Tibial nerve (tissue), 4 donors: ENCODE measurements around the gene SRP54. TPM values are rescaled to one million over a fixed set of nuclear protein-coding genes. Genes with fewer than 3 reads are reported as not detected.
"Not testable (repeated sequence)": the region's sequence is repeated elsewhere in the genome, so short reads cannot be mapped to it uniquely, and the experiment has no call there.

Experiments
- DNase-seq, 2 donors: peaks; one replicate each; pipeline ENCODE4 v3.0.0-alpha.2; 2019; ENCODE audit warnings: low spot score in 2 of 2
- H3K27ac ChIP-seq, 4 donors: fragments of 200-600 bp; sonication (generic) in 3 of 4; one replicate each; pipeline ENCODE4 v1.5.1; 2017 to 2019; ENCODE audit warnings: mild to moderate bottlenecking in 1 of 4
- H3K27me3 ChIP-seq, 2 donors: fragments of 200-600 bp; sonication (generic) in 1 of 2; one replicate each; pipeline versions ENCODE4 v1.5.1 to v1.6.0; 2017 to 2019
- H3K36me3 ChIP-seq, 3 donors: fragments of 200-600 bp; sonication (generic); one replicate each; pipeline ENCODE4 v1.5.1; 2018 to 2019
- H3K4me1 ChIP-seq, 4 donors: fragments of 200-600 bp; sonication (generic) in 3 of 4; one replicate each; pipeline ENCODE4 v1.5.1; 2017 to 2019
- H3K4me3 ChIP-seq, 4 donors: fragments of 200-600 bp; sonication (generic) in 3 of 4; one replicate each; pipeline ENCODE4 v1.5.1; 2017 to 2019; ENCODE audit warnings: mild to moderate bottlenecking in 1 of 4, moderate library complexity in 1 of 4
- H3K9me3 ChIP-seq, 4 donors: fragments of 200-600 bp; sonication (generic) in 3 of 4; one replicate each; pipeline ENCODE4 v1.5.1; 2017 to 2019
- EP300 ChIP-seq, 2 donors: sonication (generic); formaldehyde crosslinking; IDR thresholded peaks; one replicate each; pipeline ENCODE4 v1.6.1; 2017; ENCODE audit warnings: antibody characterized with exemption in 2 of 2, mild to moderate bottlenecking in 1 of 2
- POLR2A ChIP-seq, 2 donors: fragments of 450-650 bp; IDR thresholded peaks; one replicate each; pipeline ENCODE4 v1.6.1; 2017; ENCODE audit warnings: antibody characterized with exemption in 2 of 2, mild to moderate bottlenecking in 2 of 2, moderate library complexity in 2 of 2
- WGBS, 2 donors: methylation state at CpG; one replicate each; pipeline ENCODE4 v1.1.5; 2018; 5-methylcytosine and 5-hydroxymethylcytosine counted together
- total RNA-seq, 4 donors: library from RNA; depleted of rRNA; stranded (reverse); fragments of >200 nt; gene quantifications; one replicate each; pipeline ENCODE4 v1.1.0, GENCODE V29; 2016
- TF ChIP-seq, protein P1 (sequence below), 5 experiments: fragments of 200-600 bp in 3 of 5; fragments of 450-650 bp in 2 of 5; sonication (generic) in 3 of 5; IDR thresholded peaks; one replicate each; pipeline ENCODE4 v1.5.1; 2016 to 2019; ENCODE audit warnings: antibody characterized with exemption in 5 of 5, mild to moderate bottlenecking in 3 of 5, moderate library complexity in 2 of 5

The SRP54 gene
- total RNA-seq, 4 donors from 2014 or later: 49.0 to 67.7 (median 52.3) TPM

DNA sequence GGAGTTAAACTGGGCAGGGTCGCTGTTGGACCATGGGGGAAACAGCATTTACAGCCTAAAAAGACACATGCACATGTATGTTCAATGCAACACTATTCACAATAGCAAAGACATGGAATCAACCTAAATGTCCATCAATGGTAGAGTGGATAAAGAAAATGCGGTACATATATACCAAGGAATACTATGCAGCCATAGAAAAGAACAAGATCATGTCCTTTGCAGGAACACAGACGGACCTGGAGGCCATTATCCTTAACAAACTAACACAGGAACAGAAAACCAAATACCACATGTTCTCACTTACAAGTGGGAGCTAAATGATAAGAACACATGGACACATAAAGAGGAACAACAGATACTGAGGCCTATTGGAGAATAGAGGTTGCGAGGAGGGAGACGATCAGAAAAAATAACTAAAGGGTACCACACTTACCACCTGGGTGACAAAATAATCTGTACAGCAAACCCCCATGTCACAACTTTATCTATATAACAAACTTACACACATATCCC lies 25.0 kb upstream of the SRP54 start:
- TF ChIP-seq POLR2A (IDR thresholded peaks at IDR 0.05): no peak
- TF ChIP-seq EP300 (IDR thresholded peaks at IDR 0.05): no peak
- TF ChIP-seq, protein P1, sequence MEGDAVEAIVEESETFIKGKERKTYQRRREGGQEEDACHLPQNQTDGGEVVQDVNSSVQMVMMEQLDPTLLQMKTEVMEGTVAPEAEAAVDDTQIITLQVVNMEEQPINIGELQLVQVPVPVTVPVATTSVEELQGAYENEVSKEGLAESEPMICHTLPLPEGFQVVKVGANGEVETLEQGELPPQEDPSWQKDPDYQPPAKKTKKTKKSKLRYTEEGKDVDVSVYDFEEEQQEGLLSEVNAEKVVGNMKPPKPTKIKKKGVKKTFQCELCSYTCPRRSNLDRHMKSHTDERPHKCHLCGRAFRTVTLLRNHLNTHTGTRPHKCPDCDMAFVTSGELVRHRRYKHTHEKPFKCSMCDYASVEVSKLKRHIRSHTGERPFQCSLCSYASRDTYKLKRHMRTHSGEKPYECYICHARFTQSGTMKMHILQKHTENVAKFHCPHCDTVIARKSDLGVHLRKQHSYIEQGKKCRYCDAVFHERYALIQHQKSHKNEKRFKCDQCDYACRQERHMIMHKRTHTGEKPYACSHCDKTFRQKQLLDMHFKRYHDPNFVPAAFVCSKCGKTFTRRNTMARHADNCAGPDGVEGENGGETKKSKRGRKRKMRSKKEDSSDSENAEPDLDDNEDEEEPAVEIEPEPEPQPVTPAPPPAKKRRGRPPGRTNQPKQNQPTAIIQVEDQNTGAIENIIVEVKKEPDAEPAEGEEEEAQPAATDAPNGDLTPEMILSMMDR (IDR thresholded peaks at IDR 0.05): no peak
- Histone ChIP-seq H3K4me1 (no peaks in the 10 kb centered on the region), H3K27me3 (no peaks in the 10 kb centered on the region), H3K36me3 (peaks cover 0 to 63% (median 0%) of the 10 kb centered on the region in 3 donors), H3K4me3 (no peak overlapping the region), H3K9me3 (no peaks in the 10 kb centered on the region), H3K27ac (no peak overlapping the region)
- no peak for DNase-seq
- 96% methylated on average over 5 of the region's 5 CpGs for WGBS, 2 donors

DNA sequence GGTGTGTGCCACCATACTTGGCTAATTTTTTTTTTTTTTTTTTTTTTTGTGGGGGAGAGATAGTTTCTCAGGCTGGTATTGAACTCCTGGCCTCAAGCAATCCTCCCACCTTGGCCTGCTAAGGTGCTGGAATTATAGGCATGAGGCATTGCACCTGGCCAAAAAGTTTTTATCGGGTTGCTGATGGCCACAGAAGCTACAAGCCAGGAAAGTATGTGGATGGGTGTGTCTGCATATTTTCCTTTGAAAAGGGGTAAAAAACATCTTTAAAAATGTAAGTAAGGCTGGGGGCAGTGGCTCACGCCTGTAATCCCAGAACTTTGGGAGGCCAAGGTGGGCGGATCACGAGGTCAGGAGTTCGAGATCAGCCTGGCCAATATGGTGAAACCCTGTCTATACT lies 20.7 kb upstream of the SRP54 start:
- H3K4me1 ChIP-seq, H3K9me3 ChIP-seq, H3K27ac ChIP-seq, H3K4me3 ChIP-seq, H3K27me3 ChIP-seq, DNase-seq: not testable (repeated sequence)
- WGBS, 2 donors: 88% methylated on average over 5 of the region's 5 CpGs
- H3K36me3 ChIP-seq: peaks cover 0 to 63% (median 0%) of the 10 kb centered on the region in 3 donors

- Histone ChIP-seq H3K27me3 (no peaks in the 10 kb centered on the region), H3K9me3 (no peaks in the 10 kb centered on the region), H3K4me3 (no peak overlapping the region), H3K27ac (no peak overlapping the region), H3K36me3 (peaks cover 0 to 61% (median 0%) of the 10 kb centered on the region in 3 donors), H3K4me1 (no peaks in the 10 kb centered on the region)
- 81 to 83% methylated on average over 2 of the region's 2 CpGs for WGBS, 2 donors
- DNase-seq: no peak
- TF ChIP-seq POLR2A (IDR thresholded peaks at IDR 0.05) (no peak), EP300 (IDR thresholded peaks at IDR 0.05) (no peak)
- TF ChIP-seq, protein P1 (IDR thresholded peaks at IDR 0.05): no peak
Observed at GRCh38 chr14:34964977-34965764, 17.6 kb upstream of the SRP54 start.

DNA sequence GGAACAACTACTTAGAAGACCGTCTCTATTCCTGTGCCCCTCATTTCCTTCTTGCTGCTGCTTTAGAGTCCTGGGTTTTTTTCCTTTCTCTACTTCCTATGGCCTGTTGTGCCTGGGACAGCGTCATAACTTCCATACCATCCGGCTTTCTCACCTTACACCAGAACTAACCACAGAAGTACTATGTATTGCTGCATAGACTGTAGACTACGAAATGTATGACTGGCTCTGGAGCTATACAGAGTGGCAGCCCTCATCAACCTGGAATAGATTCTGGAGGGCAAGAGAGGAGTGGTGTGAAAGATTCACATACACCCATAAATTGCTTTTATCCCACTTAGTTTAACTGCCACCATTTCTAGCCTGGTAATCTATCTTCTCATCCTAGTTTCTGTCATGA lies 16.9 kb upstream of the SRP54 start:
- whole genome bisulfite sequencing, 2 donors: 90 to 91% methylated on average over 4 of the region's 4 CpGs
- Histone ChIP-seq H3K36me3 (peaks cover 0 to 61% (median 0%) of the 10 kb centered on the region in 3 donors), H3K27ac (no peak overlapping the region), H3K9me3 (no peaks in the 10 kb centered on the region), H3K27me3 (no peaks in the 10 kb centered on the region), H3K4me1 (no peaks in the 10 kb centered on the region), H3K4me3 (no peak overlapping the region)
- TF ChIP-seq, protein P1 (IDR thresholded peaks at IDR 0.05): no peak
- TF ChIP-seq POLR2A (IDR thresholded peaks at IDR 0.05) (no peak), EP300 (IDR thresholded peaks at IDR 0.05) (no peak)
- no peak for DNase-seq

DNA sequence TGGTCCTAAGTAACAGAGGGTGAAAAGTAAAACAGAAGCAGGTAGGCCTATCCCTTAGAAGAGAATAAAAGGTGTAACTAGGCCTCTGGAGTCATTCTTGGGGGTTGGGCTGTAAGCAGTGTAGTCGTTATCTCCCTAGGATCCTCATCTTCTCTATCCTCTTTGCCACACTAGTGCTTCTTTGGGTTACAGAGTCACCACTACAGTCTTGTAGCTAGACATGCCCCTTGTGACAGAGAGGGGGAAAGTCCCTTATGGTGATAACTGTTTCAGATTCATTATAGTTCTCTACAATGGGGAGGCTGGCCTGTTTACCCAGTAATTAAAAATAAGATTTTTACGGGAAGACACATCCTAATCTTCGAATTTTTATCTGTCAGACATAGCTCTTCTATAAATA lies 16.4 kb upstream of the SRP54 start:
- DNase-seq: no peak
- peaks cover 0 to 63% (median 0%) of the 10 kb centered on the region in 3 donors for H3K36me3 ChIP-seq
- H3K4me3 ChIP-seq: no peak overlapping the region
- no peak overlapping the region for H3K27ac ChIP-seq
- no peaks in the 10 kb centered on the region for H3K4me1 ChIP-seq
- WGBS, 2 donors: 86 to 89% methylated on average over 3 of the region's 3 CpGs
- no peaks in the 10 kb centered on the region for H3K9me3 ChIP-seq
- no peak for TF ChIP-seq POLR2A (IDR thresholded peaks at IDR 0.05)
- no peak for TF ChIP-seq EP300 (IDR thresholded peaks at IDR 0.05)
- TF ChIP-seq, protein P1 (IDR thresholded peaks at IDR 0.05): no peak
- no peaks in the 10 kb centered on the region for H3K27me3 ChIP-seq
